ENCODE data around the gene STPG1.

GRCh38 chr1:24388331-24388885, 25.2 kb downstream of the STPG1 start:
- no peak for TF ChIP-seq GATA2 (IDR thresholded peaks at IDR 0.05; ENCODE audit: low read depth, low read length)
- no peak for TF ChIP-seq GATA3 (IDR thresholded peaks at IDR 0.05; ENCODE audit: low read depth, low read length)
